GM21367 (cell line): ENCODE measurements around the gene AGPAT3.

Experiments
- ATAC-seq: cut with Tn5 transposase; IDR thresholded peaks from one replicate; pipeline ENCODE4 v1.9.1; 2021; ENCODE audit not compliant: unreplicated experiment

Gene AGPAT3

DNA sequence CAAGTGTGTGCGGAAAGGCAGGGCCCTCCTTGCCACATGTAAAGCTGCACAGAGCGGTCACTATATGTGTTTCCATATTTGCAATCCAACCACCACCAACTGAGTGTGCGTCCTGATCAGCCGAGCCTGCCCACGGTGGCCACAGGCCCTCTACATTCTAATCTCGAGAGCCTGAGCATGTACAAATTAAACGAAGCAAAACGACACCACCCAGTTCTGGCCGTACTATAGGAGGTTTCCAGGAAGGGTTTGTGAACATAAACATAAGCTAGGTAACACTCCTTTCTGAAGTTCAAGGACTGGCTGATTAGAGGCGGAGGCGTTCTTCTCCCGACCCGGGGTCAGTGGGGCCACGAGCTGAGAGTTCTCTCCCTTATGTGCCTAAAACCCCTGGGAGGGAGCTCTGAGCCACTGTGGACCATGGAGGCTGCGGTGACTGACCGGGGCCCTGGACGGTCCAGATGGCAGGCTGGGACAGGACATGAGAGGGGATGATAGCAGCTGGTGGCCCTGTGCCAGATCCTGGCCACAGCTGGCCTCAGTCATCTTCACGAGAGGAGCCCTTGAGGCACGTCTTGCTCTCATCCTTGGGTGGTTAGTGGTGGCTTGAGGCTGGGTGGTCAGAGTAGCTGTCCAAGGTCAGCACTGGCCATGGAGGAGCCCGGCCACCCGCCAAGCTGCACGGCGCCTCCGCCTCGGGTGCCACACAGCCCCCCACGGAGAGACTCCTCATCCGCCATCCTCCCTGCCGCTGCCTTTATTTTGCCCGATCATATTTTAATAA lies 108.0 kb downstream of the AGPAT3 start:
- ATAC-seq, result no peak

DNA sequence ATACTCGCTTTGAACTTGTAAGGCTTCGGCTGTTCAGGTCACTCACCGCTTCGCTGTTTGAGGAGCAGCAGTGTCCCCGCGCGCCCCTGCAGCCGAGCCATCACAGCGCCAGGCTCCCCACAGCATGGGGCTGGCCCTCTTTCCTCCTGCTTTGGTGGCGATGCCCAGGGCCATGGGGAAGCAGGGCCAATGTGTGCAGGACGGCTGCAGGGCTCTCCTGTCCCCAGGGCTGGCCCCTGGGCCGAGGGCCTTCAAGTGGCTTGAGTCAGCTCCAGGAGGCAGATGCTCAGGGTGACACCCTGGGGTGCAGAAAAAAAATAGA lies 108.6 kb downstream of the AGPAT3 start:
- ATAC-seq, result no peak

DNA sequence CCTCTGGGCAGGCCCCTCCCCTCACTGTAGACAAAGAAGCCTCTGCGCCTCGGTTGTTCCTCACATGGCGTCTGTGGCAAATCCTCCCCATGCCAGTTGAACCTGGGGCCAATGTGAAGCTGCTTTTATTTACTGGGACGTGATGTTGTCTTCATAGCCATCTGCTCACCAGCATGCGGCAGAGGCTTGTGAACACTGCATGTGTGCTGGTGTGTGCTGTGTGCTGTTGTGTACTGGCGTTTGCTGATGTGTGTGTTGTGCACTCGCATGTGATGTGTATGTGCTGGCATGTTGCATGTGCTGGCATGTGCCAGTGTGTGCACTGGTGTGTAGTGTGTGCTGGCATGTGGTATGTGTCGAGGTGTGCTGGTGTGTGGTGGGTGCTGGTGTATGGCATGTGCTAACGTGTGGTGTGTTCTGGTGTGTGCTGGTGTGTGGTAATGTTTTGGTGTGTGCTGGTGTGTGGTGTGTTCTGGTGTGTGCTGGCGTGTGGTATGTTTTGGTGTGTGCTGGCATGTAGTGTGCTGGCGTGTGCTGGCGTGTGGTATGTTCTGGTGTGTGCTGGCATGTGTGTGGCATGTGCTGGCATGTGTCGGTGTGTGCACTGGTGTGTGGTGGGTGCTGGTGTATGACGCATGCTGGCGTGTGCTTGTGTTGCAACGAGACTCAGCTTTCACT lies 109.9 kb downstream of the AGPAT3 start:
- ATAC-seq, result no peak

- ATAC-seq, result no peak
Observed at GRCh38 chr21:43975469-43976098, 110.6 kb downstream of the AGPAT3 start.

GRCh38 chr21:43976661-43977060 lies 111.6 kb downstream of the AGPAT3 start:
- no peak for ATAC-seq

DNA sequence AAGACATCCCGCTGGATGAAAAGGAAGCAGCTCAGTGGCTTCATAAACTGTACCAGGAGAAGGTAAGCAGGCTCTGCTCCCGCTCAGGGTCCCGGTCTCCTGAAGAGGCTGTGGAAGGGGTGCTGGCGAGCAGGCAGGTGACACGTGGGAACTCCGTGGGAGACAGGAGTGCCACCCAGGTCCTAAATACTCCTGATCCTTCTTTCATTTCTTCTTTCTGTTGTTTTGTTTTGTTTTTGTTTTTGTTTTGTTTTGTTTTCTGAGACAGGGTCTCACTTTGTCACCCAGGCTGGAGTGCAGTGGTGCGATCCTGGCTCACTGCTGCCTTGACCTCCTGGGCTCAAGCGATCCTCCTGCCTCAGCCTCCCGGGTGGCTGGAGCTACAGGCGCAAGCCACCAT lies 113.0 kb downstream of the AGPAT3 start:
- ATAC-seq, result no peak

GRCh38 chr21:43979654-43980053 lies 114.6 kb downstream of the AGPAT3 start:
- no peak for ATAC-seq

- ATAC-seq, result no peak
Observed at GRCh38 chr21:43981151-43981870, 116.3 kb downstream of the AGPAT3 start.

GRCh38 chr21:43981871-43982210 lies 116.8 kb downstream of the AGPAT3 start:
- ATAC-seq, result no peak

- ATAC-seq, result no peak
Observed at GRCh38 chr21:43982489-43983078, 117.6 kb downstream of the AGPAT3 start.

- ATAC-seq, result no peak
Observed at GRCh38 chr21:43983390-43983789, 118.4 kb downstream of the AGPAT3 start.

- no peak for ATAC-seq
Observed at GRCh38 chr21:43983860-43984420, 118.9 kb downstream of the AGPAT3 start.

GRCh38 chr21:43984905-43985689 lies 120.1 kb downstream of the AGPAT3 start:
- ATAC-seq, result no peak

DNA sequence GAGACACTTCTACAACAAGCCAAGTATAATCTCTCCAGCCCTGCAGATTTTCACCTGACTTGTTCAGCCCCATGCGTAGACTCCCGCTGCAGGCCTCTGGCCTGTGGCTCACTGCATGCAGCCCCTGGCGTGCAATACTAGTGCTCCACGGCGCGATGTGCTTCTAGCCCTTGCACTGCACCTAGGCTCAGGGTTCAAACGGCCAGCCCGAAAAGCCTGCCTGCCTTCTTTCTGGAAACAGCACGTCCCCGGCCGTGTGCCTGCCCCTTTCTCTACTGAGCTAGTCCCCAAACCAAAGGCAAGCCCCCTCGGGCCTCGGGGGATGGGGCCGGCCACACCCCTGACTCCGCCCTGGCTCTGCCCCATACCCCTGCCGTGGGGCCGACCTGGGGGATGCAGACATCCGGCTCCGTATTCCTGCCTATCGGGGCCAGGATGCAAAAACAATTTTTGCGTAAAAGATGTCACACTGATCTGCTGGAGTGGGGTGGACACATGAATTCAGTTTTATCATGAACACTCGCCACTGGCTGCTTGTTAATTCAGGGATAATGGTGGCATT lies 120.7 kb downstream of the AGPAT3 start:
- ATAC-seq, result no peak

DNA sequence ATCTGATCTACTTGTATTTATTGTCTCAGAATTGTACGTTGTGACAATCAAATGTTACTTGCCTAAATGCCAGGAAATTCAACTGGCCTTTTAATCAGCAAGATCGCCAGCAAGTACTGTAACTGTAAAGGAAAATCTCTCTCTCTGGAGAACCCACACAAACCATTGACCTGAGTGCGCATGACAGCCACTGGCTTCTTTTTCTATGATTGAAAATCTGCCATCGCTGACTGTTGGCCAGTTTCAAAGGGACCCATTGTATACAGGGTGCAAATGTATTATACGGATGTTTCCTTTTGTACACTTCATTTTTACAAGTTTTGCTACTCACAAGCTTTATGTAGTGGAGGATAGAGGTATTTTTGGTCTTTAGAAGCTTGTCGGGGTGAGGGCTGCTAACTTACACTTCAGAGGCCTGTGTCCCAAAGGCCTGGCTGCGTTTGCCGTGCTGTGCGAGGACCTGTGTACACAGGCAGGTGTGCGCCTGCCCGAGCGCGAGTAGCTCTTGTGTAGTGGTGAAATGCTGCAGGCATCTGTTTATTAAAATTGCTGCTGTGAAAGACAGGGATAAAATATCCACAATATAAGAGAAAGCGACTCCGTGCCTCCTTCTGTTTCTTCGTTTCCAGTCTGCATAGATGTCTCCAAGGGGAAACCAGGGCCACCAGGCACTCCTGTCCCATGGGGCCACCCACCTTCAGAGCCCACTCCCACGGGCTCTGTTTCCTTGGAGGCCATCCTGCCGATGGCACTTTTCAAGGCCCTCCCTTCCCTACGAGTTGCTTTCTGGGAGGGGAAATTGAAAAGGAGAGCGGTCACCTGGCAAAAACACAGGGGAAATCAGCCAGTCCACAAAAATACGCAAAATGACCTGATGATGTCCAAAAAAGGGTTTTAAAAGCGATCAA lies 121.8 kb downstream of the AGPAT3 start:
- ATAC-seq, result no peak

DNA sequence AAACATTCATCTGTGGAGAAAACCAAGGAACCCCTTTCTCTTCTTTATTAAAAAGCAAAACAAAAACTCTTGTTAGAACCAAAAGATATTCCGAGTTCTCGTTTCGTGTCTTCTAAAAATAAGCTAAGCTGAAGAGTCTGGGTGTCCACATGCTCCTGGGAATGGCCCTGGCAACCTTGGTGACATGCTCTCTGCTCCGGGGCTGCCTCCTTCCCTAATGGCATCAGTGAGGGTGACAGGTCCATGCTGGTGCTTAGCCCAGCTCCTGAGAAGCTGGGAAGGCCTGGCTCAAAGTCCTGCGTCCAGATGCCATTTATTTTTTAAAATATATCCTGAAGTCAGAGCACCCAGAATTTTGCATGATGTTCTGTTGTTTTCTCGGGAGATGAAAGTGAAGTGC lies 122.5 kb downstream of the AGPAT3 start:
- ATAC-seq, result no peak

DNA sequence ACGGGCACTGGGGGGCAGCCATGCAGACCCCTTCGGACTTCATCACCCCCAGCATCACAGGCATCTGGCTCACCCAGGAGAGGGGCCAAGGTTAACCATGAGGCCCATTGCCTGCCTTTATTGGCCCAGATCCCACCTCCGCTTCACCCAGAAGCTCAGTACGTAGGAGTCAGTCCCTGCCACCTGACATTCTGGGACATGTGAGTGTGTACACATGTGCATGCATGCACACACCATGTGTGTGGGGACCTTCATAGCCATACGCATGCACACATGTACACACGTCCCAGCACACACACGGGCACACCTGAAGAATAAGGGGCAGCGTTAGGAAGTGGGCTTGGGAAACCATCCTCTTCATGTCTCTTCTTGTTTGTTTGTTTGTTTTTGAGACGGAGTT lies 123.0 kb downstream of the AGPAT3 start:
- ATAC-seq, result no peak

GRCh38 chr21:43988506-43989230 lies 123.6 kb downstream of the AGPAT3 start:
- no peak for ATAC-seq
